Tibial nerve (tissue), 4 donors: Measurements from ENCODE around the gene FRK. TPM values are rescaled to one million over a fixed set of nuclear protein-coding genes. Genes with fewer than 3 reads are reported as not detected.
A peak's percentile ranks its signal among the peaks of the same experiment; 100 is the strongest.

Source experiments
- DNase-seq, 2 donors: peaks; one replicate each; pipeline ENCODE4 v3.0.0-alpha.2; 2019; ENCODE audit warnings: low spot score in 2 of 2
- H3K27ac ChIP-seq, 4 donors: fragments of 200-600 bp; sonication (generic) in 3 of 4; one replicate each; pipeline ENCODE4 v1.5.1; 2017 to 2019; ENCODE audit warnings: mild to moderate bottlenecking in 1 of 4
- H3K27me3 ChIP-seq, 2 donors: fragments of 200-600 bp; sonication (generic) in 1 of 2; one replicate each; pipeline versions ENCODE4 v1.5.1 to v1.6.0; 2017 to 2019
- H3K36me3 ChIP-seq, 3 donors: fragments of 200-600 bp; sonication (generic); one replicate each; pipeline ENCODE4 v1.5.1; 2018 to 2019
- H3K4me1 ChIP-seq, 4 donors: fragments of 200-600 bp; sonication (generic) in 3 of 4; one replicate each; pipeline ENCODE4 v1.5.1; 2017 to 2019
- H3K4me3 ChIP-seq, 4 donors: fragments of 200-600 bp; sonication (generic) in 3 of 4; one replicate each; pipeline ENCODE4 v1.5.1; 2017 to 2019; ENCODE audit warnings: mild to moderate bottlenecking in 1 of 4, moderate library complexity in 1 of 4
- H3K9me3 ChIP-seq, 4 donors: fragments of 200-600 bp; sonication (generic) in 3 of 4; one replicate each; pipeline ENCODE4 v1.5.1; 2017 to 2019
- CTCF ChIP-seq, 5 experiments: fragments of 200-600 bp in 3 of 5; fragments of 450-650 bp in 2 of 5; sonication (generic) in 3 of 5; IDR thresholded peaks; one replicate each; pipeline ENCODE4 v1.5.1; 2016 to 2019; ENCODE audit warnings: antibody characterized with exemption in 5 of 5, mild to moderate bottlenecking in 3 of 5, moderate library complexity in 2 of 5
- EP300 ChIP-seq, 2 donors: sonication (generic); formaldehyde crosslinking; IDR thresholded peaks; one replicate each; pipeline ENCODE4 v1.6.1; 2017; ENCODE audit warnings: antibody characterized with exemption in 2 of 2, mild to moderate bottlenecking in 1 of 2
- POLR2A ChIP-seq, 2 donors: fragments of 450-650 bp; IDR thresholded peaks; one replicate each; pipeline ENCODE4 v1.6.1; 2017; ENCODE audit warnings: antibody characterized with exemption in 2 of 2, mild to moderate bottlenecking in 2 of 2, moderate library complexity in 2 of 2
- WGBS, 2 donors: methylation state at CpG; one replicate each; pipeline ENCODE4 v1.1.5; 2018; 5-methylcytosine and 5-hydroxymethylcytosine counted together
- total RNA-seq, 4 donors: library from RNA; depleted of rRNA; stranded (reverse); fragments of >200 nt; gene quantifications; one replicate each; pipeline ENCODE4 v1.1.0, GENCODE V29; 2016

FRK gene
- total RNA-seq, 4 donors from 2014 or later, result 0.78 to 1.3 (median 0.97) TPM

DNA sequence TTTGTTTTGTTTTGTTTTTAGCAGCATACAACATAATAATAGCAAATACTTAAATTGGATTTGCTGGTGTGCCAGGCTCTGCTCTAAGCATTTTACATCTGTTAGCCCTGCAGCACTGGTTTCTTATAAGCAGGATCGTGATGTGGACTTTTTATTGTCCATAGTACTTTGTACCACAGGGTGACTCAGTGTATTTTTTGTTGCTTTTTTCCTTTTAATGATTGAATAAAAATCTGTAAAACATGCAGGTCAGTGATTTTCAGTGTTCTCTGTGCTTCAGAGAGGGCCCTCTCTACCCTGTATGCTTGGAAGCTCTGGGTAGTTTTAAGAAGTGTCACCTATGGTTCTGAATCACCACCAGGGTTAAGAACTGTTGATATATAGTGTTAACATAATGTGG is 43.9 kb upstream of the FRK start:
- no peak for TF ChIP-seq EP300 (IDR thresholded peaks at IDR 0.05)
- no peak for TF ChIP-seq POLR2A (IDR thresholded peaks at IDR 0.05)
- no peak for TF ChIP-seq CTCF (IDR thresholded peaks at IDR 0.05)
- no peaks in the 10 kb centered on the region for H3K9me3 ChIP-seq
- no peak overlapping the region for H3K4me3 ChIP-seq
- DNase-seq, result no peak
- H3K4me1 ChIP-seq, result peaks cover 0 to 41% (median 13%) of the 10 kb centered on the region in 4 donors
- no peaks in the 10 kb centered on the region for H3K27me3 ChIP-seq
- 94 to 100% methylated on average over 1 of the region's 1 CpG for WGBS, 2 donors
- H3K27ac ChIP-seq, result no peak overlapping the region
- peaks cover 0 to 13% (median 2%) of the 10 kb centered on the region in 3 donors for H3K36me3 ChIP-seq

DNA sequence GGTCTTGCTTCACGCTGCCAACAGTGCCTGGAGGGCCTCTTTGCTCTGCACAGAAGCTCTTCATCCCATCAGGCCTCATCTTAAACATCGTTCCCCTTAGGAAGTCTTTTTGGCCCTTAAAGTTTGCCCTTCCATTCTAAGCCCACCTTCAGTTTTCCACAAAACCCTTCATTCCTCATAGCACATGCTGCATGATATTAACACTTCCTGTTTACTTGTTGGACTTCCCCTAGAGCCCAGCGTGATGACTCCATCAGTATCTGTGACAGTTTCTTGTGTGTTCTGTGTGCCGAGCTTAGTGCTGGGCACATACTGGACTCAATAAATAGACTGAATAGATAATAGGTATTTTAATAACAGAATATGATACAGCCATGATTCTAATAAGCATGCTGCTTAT is 42.2 kb upstream of the FRK start:
- Histone ChIP-seq H3K36me3 (no peaks in the 10 kb centered on the region), H3K4me3 (no peak overlapping the region), H3K9me3 (no peaks in the 10 kb centered on the region), H3K27me3 (no peaks in the 10 kb centered on the region), H3K27ac (no peak overlapping the region), H3K4me1 (peaks cover 0 to 41% (median 13%) of the 10 kb centered on the region in 4 donors)
- DNase-seq, result no peak
- WGBS, 2 donors, result 86 to 88% methylated on average over 4 of the region's 4 CpGs
- TF ChIP-seq EP300 (IDR thresholded peaks at IDR 0.05), result no peak
- no peak for TF ChIP-seq CTCF (IDR thresholded peaks at IDR 0.05)

DNA sequence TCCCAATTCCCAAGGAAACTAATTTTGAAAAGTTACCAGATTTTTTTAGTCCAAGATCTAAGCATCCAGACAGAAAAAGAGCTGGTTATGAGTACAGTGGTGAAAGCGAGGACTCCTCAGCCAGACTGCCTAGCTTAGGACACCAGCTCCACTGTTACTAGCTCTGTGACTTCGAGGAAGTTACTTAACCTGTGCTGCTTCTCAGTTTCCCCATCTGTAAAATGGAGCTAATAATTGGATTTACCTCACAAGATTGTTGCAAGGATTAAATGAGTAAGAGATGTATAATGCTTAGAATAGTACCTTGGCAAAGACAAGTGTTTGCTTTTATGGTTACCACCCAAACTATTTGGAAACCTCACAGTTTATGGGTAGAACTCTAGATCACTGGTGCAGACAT is 41.1 kb upstream of the FRK start:
- H3K9me3 ChIP-seq, result peaks cover 0 to 1% (median 0%) of the 10 kb centered on the region in 4 donors
- TF ChIP-seq CTCF (IDR thresholded peaks at IDR 0.05) (no peak), EP300 (IDR thresholded peaks at IDR 0.05) (no peak), POLR2A (IDR thresholded peaks at IDR 0.05) (no peak)
- H3K36me3 ChIP-seq, result no peaks in the 10 kb centered on the region
- H3K4me3 ChIP-seq, result peak overlapping the region in 3 of 4 donors; percentile 77 to 89 (median 79)
- no peak for DNase-seq
- no peaks in the 10 kb centered on the region for H3K27me3 ChIP-seq
- peaks cover 0 to 39% (median 13%) of the 10 kb centered on the region in 4 donors for H3K4me1 ChIP-seq
- H3K27ac ChIP-seq, result peak overlapping the region in 2 of 4 donors; percentile 90 to 91
- WGBS, 2 donors, result 76 to 77% methylated on average over 2 of the region's 2 CpGs

DNA sequence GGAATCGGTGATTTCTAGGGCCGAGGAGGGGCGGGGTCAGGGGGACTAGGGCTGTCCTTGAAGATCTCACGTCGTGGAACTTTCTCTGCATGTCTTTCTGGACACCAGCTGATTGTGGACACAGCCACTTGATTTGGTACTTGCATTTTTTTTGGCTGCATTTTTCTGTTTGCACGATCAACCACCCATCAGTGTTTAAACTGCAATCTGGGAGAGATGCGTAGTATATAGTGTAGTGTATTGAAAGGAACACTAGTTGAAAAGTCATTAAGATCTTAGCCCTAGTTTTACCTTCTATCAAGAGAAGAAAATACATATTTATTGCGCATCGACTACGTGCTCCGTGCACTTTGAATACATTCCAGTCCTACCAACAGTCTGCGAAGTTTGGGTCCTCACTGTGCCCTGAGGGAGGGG is 40.6 kb upstream of the FRK start:
- Histone ChIP-seq H3K27me3 (no peaks in the 10 kb centered on the region), H3K27ac (peak overlapping the region; percentile 51 to 91 (median 88)), H3K9me3 (peaks cover 0 to 6% (median 1%) of the 10 kb centered on the region in 4 donors), H3K4me3 (peak overlapping the region; percentile 66 to 89 (median 78)), H3K4me1 (peaks cover 0 to 34% (median 13%) of the 10 kb centered on the region in 4 donors), H3K36me3 (no peaks in the 10 kb centered on the region)
- DNase-seq, result peak; percentile 45 to 61
- no peak for TF ChIP-seq CTCF (IDR thresholded peaks at IDR 0.05)
- no peak for TF ChIP-seq EP300 (IDR thresholded peaks at IDR 0.05)
- no peak for TF ChIP-seq POLR2A (IDR thresholded peaks at IDR 0.05)
- 3 to 5% methylated on average over 12 of the region's 12 CpGs for WGBS, 2 donors

DNA sequence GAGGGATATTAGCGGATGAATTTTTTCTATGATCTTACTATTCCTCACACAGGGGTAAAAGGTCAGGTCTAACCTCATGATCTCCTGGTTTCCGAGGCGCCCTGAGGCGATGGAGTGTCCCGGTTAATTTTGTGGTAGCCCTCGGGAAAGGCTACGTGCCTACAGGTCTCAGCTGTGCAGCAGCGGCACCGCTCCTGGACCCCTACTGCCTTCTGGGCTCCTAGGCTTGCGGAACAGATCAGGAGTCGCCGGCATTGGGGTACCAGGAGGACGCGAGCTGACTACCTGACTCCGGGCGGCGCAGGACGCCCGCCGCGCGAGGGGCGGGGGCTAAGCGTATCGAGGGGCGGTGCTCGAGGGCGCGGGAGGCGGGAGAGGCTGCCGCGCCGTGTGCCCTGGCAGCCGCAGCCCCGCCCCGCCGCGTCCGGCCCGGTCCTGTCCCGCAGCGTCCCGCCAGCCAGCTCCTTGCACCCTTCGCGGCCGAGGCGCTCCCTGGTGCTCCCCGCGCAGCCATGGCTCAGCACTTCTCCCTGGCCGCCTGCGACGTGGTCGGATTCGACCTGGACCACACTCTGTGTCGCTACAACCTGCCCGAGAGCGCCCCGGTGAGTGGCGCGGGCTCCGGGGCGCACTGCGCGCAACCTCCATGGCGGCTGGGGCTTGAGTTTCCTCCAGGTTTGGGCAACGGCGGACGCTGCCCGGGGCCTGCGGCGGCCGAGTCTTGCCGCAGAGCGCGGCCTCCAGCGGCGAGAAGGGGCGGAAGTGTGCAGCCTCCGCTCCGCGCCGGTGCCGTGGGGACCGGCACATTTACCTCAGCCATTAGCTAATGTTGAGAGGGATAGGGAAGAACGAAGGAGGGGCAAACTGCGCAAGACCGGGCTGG is 40.0 kb upstream of the FRK start, which contains the start of gene NT5DC1:
Gene NT5DC1 (plus strand): TSS at position 435 of the 883 bp plus-strand sequence. CDS start 78 bp downstream, at position 513.
- WGBS, 2 donors, result 1% methylated on average over 45 to 58 of the region's 87 CpGs
- peak in 1 of 2 donors; percentile 70 for TF ChIP-seq EP300 (IDR thresholded peaks at IDR 0.05)
- TF ChIP-seq CTCF (IDR thresholded peaks at IDR 0.05), result peak in 3 of 5 experiments; percentile 24 to 56 (median 25)
- peak in 1 of 2 donors; percentile 56 for TF ChIP-seq POLR2A (IDR thresholded peaks at IDR 0.05)
- H3K36me3 ChIP-seq, result no peaks in the 10 kb centered on the region
- peak within 1 kb of the TSS; percentile 66 to 89 (median 78) for H3K4me3 ChIP-seq
- H3K27me3 ChIP-seq, result no peaks in the 10 kb centered on the region
- DNase-seq, result peak; percentile 47 to 51
- H3K9me3 ChIP-seq, result peaks cover 0 to 13% (median 2%) of the 10 kb centered on the region in 4 donors
- peak within 1 kb of the TSS; percentile 51 to 91 (median 88) for H3K27ac ChIP-seq
- H3K4me1 ChIP-seq, result peaks cover 0 to 28% (median 13%) of the 10 kb centered on the region in 4 donors
